Loucy (cell line): ENCODE measurements around the gene TARBP2.

Source experiments
- EZH2phosphoT487 ChIP-seq: fragments of 200-600 bp; IDR thresholded peaks from 2 replicates; pipeline ENCODE4 v1.6.1; 2018; ENCODE audit warnings: antibody characterized with exemption, mild to moderate bottlenecking, moderate library complexity, borderline replicate concordance
- TF ChIP-seq, protein P1 (sequence below): fragments of 200-600 bp; sonication (generic); conservative IDR thresholded peaks from 2 replicates; pipeline ENCODE4 v1.5.1; 2014; ENCODE audit warnings: mild to moderate bottlenecking, antibody characterized with exemption, low read length

DNA sequence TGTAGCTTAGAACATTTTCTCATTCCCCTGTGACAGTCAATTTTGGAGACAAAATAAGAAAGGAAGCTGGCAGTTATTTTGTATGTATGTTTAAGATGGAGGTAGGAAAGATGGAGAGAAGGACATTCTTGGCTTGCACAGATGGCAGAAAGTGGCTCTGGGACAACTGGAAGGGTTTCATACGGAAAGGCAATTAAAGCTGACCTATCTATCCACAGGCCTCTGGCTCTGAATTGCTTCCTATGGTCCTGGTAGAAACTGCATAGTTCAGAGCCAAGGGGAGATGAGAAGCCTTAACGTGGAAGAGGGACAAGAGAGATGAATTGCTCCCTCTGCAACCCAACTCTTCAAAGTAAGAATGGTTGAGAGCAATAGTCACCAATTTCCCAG lies 14.2 kb downstream of the TARBP2 start:
- TF ChIP-seq, protein P1, sequence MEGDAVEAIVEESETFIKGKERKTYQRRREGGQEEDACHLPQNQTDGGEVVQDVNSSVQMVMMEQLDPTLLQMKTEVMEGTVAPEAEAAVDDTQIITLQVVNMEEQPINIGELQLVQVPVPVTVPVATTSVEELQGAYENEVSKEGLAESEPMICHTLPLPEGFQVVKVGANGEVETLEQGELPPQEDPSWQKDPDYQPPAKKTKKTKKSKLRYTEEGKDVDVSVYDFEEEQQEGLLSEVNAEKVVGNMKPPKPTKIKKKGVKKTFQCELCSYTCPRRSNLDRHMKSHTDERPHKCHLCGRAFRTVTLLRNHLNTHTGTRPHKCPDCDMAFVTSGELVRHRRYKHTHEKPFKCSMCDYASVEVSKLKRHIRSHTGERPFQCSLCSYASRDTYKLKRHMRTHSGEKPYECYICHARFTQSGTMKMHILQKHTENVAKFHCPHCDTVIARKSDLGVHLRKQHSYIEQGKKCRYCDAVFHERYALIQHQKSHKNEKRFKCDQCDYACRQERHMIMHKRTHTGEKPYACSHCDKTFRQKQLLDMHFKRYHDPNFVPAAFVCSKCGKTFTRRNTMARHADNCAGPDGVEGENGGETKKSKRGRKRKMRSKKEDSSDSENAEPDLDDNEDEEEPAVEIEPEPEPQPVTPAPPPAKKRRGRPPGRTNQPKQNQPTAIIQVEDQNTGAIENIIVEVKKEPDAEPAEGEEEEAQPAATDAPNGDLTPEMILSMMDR, result no peak
- no peak for TF ChIP-seq EZH2phosphoT487
